GM21576 (cell line): ENCODE results near the gene ARAF.
A peak's percentile ranks its signal among the peaks of the same experiment; 100 is the strongest.
"Not testable (repeated sequence)": the region's sequence is repeated elsewhere in the genome, so short reads cannot be mapped to it uniquely, and the experiment has no call there.

Experiments
- ATAC-seq: cut with Tn5 transposase; IDR thresholded peaks from one replicate; pipeline ENCODE4 v1.9.1; 2021; ENCODE audit warnings: mild to moderate bottlenecking, moderate library complexity; ENCODE audit not compliant: unreplicated experiment

ARAF gene

DNA sequence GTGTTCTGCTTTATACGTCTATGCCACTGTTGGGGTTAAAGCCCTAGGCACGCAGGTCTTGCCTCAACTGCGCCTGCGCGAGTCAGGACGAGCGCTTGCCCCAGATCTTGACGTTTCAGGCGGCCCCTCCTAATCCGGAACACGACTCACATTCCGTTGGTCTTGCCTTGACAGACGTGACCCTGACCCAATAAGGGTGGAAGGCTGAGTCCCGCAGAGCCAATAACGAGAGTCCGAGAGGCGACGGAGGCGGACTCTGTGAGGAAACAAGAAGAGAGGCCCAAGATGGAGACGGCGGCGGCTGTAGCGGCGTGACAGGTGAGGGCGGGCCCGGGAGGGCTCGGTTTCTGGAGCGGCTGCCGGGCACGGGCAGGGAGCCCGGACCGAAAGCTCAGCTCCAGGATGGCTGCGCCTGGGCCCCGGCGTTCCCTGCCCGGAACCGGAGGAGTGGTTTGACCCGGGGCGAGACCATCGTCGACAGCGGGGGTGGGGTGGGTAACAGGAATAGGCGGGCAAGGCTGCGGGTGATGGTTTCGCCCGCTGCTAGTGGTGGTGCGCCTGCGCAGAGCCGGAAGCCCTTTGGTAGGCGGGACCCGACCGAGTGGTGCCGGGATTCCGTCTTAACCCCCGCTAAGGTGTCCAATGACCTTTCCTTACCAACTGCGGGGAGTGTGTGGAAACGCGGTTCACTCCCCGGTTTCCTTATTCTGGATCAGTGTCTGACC is at the start of gene ARAF:
ARAF (plus strand) TSS at position 272 of the 725 bp plus-strand sequence. CDS start 1,763 bp downstream, outside the sequence.
- peak; percentile 88 for ATAC-seq

- ATAC-seq = not testable (repeated sequence)
Observed at GRCh38 chrX:47512383-47512782, 48.6 kb upstream of the ARAF start.

GRCh38 chrX:47513034-47513965 is 47.7 kb upstream of the ARAF start:
- peak; percentile 48 for ATAC-seq

DNA sequence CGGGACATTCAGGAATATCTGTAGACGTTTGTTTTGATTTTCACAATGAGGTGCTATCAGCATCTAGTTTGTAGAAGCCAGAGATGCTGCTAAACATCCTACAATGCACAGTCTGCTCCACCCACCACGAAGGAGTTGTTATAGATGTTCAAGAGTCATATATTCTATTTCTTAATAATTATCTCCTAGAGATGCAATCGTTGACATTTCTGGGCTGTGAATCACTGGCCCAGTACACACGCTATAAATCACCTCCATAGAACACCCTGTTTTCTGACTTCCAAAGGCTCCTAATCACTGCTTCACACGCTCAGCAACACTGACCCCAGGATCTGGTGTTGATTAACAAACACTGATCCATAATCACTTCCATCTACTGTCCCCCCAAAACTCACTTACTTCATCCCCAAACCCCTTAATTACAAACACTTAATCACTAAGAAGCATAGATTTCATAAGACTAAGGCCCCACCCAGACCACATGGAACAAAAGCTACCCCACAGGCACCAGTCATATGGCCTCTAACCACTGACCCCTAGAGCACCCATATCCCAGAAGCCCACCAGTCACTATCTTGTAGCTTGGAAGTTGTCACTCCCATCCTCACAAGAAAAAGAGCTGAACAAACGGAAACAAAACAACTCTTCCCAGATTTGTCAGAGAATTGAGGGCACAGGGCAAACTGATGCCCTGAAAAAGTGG is 46.3 kb upstream of the ARAF start:
- no peak for ATAC-seq

DNA sequence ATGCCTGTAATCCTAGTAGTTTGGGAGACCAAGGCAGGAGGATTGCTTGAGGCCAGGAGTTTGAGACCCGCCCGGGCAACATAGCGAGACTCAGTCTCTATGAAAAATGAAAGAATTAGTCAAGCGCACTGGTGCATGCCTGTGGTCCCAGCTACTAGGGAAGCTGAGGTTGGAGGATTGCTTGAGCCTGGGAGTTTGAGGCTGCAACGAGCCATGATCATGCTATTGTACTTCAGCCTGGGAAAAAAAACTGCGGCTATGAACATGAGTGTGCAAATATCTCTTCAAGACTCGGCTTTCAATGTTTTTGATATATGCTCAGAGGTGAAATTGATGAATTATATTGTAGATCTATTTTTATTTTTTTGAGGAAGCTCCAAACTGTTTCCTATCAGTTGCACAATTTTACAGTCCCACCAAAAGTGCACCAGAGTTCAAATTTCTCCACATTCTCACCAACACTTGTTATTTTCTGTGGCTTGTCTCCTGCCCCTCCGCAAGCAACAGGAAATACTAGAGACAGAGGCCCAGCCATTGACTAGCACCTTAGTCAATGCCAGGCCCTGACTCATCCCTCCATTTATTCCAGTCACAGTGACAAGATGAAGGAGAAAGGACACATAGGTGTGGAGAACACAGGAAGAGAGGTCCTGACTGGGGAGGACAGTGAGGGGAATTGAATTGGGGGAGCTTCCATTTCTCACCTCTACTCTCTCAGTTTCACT is 44.9 kb upstream of the ARAF start:
- ATAC-seq = no peak

DNA sequence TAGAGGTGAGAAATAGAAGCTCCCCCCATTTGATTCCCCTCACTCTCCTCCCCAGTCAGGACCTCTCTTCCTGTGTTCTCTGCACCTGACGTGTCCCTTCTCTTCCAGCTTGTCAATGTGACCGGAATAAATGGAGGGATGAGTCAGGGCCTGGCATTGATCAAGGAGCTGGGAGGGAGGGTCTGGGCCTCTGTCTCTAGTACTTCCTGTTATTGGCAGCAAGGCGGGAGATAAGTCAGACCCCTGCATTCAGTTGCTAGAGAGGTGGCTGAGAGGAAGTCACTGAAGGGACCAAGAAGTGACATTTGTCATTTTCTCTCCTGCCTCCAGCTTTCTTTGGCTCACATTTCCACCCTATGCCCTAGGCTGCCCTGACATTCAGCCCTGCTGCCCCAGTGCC is 42.9 kb upstream of the ARAF start:
- no peak for ATAC-seq

GRCh38 chrX:47523297-47523696 is 37.7 kb upstream of the ARAF start:
- peak; percentile 84 for ATAC-seq

- no peak for ATAC-seq
Observed at GRCh38 chrX:47523713-47524166, 37.3 kb upstream of the ARAF start.

GRCh38 chrX:47529548-47529947 is 31.5 kb upstream of the ARAF start:
- no peak for ATAC-seq

DNA sequence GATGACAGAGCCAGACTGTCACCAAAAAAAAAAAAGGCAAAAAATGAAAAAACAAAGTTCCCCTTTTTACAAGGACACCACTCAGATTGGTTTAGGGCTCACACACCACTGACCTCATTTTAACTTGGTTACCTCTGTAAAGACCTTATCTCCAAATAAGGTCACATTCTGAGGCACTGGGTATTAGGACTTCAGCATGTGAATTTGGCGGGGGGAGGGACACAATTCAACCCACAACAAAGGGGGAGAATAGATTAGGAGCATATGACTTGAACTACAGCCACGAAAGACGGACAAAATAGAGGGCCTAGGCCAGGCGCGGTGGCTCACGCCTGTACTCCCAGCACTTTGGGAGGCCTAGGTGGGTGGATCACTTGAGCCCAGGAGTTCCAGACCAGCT is 31.0 kb upstream of the ARAF start:
- no peak for ATAC-seq

DNA sequence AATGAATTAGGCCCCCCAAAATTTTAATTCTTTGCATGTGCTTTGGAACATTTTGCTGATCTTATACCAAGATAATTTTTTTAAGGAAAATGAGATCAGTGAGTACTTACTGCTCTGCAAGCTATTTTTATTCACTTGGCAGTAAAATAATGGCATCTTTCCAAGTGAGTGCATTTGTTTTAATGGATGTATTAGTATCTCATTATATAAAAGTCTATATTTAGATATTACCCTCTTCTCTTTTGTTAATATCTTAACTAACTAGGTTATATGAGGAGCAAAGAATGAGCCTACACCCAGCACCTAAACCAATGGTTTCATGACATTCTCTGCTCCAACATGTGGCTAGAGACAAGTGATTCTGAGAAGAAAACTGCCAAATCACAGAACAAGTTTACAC is 21.1 kb upstream of the ARAF start:
- no peak for ATAC-seq

DNA sequence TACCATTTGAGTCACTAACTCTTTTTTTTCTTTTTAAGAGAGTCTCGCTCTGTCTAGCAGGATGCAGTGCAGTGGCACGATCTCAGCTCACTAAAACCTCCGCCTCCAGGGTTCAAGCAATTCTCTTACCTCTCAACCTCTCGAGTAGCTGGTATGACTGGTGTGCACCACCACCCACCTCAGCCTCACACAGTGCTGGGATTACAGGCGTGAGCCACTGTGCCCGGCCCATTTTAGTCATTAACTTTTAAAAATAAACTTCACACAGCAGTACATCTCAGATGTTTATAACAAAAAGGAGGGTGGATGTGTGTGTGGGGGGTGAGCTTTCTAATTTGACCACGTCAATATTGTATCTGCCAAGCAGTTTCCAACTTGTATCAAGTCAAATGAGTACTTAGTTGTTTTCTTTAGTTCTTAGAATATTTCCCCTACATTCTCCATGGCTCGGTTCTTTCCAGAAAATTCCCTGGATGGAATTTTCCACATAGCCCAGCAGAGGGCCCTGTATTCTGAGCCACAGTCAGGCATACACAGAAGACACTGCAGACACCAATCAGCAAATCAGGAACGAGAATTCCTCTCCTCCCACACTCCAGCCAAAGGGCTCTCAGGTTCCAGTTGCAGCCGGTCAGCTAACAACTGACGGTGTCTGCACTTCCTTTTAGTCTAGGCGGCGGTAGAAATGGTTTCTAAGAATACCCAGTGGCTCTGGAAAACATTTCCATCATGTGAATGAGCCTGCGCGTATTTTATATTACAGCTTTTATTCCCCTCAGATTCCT is 20.1 kb upstream of the ARAF start:
- no peak for ATAC-seq

GRCh38 chrX:47543496-47543895 is 17.5 kb upstream of the ARAF start:
- no peak for ATAC-seq

GRCh38 chrX:47556045-47556623 is 4.9 kb upstream of the ARAF start:
- ATAC-seq = peak; percentile 83

- no peak for ATAC-seq
Observed at GRCh38 chrX:47558436-47558835, 2.6 kb upstream of the ARAF start.

DNA sequence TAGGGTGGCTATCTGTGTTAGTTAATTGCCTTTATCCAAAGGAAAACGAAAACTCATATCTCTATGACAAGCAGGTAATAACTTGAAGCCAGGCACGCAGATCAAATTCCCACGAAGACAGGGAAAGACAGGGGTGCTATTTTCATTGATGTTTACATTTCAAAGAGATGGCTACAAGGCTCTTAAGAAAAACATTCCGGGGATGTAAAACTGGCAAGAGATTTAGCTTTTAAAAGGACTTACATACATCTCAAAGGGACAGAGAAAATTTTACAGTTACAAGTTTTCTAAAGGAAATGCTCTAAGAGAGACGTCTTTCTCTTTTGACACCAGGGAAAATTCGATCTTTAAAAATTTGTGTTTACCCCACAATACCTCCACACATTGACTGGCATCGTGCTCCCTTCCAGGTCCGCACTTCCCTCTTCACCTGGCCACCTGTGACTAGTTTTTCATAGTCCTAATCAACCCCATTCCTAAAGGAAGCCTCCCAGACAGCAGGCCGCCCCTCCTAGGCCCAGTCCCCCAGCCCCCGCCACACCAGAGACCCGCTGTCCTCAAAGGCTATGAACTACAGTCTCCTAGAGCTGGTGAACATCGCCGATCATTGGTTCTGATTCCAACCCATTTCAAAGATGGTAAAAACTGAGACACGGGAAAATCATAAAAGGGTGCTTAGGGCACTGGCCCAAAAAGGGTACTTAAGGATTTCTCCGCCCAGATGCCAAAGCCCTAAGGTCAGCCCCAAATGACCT is 649 bp upstream of the ARAF start:
- no peak for ATAC-seq

- no peak for ATAC-seq
Observed at GRCh38 chrX:47561659-47562151, 700 bp downstream of the ARAF start.

GRCh38 chrX:47562615-47563243 is 1.7 kb downstream of the ARAF start:
- no peak for ATAC-seq
